HG03045 (cell line): ENCODE results near the gene UBE3A.

Experiments
- ATAC-seq: cut with Tn5 transposase; IDR thresholded peaks from one replicate; pipeline ENCODE4 v1.9.1; 2021; ENCODE audit warnings: mild to moderate bottlenecking, moderate library complexity; ENCODE audit not compliant: unreplicated experiment

UBE3A gene

DNA sequence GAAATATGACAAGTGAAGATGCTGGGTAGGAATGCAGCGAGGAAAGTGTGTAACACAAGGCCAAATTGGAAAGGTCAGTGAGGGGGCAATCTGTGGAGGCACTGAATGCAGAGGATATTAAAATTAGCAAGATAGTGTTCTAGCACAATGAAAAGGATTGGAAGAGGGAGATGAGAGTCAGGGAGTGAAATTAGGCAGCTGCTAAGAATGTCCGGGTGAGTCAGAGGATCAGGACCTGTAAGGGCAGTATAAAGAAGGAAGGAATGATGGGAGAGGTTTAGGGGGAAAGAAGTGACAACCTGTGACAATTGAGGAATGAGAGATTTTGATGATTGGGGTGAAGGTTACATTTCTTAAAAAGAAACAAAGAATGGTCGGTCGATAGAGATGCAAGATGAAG, 103.5 kb downstream of the UBE3A start:
- no peak for ATAC-seq

DNA sequence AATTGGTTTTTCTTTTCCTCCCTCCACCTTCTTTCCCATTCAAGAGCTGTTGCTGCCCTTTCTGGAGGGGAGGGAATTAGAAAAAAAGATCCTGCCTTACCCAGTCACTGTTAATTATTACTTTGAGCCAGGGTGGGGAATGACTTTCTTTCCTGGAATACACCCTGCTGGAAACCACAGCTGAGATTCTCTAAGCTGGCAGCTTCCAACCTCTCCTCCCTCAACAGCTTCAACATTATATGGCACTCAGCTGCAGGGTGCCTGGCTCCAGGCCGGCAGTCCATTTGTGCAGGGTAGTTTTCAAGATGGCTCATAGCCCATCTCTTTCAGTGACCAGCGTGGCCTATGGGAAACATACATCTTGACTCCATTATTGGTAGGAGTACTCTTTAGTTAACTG, 105.8 kb downstream of the UBE3A start:
- ATAC-seq, result no peak

DNA sequence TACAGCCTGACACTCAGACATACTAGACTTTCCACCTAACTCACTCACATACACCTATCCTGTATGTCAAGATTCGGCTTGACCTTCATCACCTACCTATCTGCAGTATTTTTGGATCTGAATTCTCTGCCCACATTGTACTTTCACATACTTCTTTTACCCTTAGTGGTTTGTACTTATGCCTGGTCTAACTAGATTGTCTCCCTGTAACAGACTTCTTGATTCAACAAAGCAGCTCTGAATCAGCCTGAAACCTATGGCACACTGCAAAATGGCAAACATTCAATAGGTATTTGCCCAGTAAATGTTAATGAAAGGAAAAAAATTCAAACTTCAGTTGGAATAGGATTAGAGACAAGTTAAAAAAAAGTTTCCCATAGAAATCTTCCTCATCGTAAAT, 106.5 kb downstream of the UBE3A start:
- no peak for ATAC-seq

DNA sequence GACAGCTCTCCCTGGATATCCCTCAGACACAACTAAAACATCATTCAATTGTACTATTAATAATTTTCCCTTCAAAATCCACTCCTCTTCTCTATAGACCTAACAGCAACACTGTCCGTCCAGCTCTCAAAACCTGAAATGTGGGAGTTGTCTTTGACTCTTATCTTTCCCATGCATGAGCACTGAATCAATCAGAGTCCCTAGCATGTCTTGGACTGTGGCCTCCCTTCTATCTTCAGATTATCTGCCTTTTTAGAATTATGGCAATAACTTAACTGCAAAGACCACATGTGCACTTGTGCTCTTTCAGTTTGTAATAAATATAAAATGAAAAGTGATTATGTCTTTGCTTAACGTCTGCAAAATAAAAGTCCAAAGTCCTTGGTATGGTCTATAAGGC, 107.0 kb downstream of the UBE3A start:
- no peak for ATAC-seq

DNA sequence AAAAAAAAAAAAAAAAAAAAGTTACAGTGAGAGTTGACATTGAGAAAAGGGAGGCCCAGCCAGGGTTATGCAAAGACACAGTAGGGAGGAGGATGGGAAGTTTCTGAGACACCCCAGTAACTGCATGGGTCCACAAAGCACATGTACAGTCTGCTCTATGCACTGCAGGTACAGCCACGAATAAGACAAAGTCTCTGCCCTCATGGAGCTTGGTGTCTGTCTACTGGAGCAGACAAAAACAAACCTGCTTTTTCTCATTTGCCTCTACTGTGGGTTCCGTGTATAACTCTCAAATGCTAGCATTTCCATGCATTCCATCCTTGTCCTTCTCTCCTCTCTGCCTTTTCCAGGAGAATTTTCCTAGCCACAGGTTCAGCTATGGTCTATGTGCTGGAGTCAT, 107.4 kb downstream of the UBE3A start:
- no peak for ATAC-seq

DNA sequence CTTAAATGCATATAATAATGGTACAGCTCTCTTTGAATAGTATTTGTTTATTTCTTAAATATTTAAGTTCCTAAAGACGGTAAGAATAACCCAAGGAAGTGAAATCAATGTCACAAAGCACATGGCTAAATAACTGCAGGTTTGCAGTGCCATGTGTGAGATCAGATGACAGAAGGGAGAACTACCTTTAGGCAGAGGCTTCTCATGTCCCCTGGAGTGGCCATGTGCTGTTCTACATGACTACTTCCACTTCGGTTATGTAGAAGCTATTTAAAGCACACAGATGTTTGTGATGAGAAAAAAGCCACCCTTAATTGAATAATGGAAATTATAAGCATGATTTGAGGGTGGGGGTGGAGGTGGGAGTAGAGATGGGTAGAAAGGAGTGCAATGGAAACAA, 109.1 kb downstream of the UBE3A start:
- ATAC-seq, result no peak

DNA sequence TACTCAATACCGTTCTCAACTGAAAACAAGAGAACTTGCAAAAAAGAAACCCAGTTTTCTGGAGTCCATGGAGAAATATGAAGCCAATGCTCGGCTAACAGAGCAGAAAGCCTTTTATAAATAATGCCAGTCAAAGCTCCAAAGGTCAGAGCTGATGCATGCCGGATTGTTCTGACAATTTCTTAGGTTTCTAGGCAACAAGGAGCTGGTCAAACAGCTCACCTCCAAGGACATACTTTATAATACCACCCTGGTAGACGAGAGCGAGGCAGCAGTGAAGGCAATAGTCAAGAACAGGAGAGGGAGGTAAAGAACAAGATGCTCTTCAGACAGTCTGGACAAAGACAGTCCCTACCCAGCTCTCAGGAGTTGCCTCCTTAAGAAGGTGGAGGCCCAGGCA, 111.1 kb downstream of the UBE3A start:
- ATAC-seq, result no peak

DNA sequence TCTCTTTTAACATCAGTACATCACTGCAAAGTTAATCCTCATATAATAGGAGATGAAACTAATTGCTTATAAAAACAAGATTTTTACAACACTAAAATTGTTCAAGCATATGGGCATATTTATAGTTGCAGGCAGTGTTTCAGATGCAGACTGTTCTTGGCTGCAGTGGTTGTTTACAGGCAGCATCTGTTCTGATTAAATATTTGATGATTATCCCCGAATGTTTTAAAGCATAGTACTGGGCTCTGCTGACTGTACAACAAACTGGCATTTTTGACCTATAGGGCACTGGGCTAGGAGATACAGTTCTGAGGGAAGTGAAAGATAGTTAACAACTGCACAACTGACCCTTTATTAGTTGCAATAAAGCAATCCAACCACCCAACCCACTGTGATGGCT, 113.6 kb downstream of the UBE3A start:
- no peak for ATAC-seq

DNA sequence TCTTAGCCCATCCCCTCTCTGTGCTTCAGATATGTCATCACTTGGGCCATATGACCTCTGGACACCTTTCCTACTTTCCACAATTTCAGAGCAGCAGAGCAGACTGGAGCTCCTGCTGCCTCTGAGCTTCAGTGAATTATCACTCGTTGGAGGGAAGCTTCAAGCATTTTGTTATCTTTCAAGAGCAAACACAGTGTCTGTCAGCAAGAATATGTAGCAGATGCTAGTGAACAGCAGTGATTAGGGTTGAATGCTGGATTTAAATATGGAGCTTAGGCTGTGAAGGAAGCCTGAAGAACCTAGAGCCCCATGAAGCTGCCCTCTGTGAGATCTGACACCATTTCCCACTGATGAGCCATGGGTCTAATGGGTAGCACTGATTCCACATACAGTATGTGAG, 115.4 kb downstream of the UBE3A start:
- ATAC-seq, result no peak

DNA sequence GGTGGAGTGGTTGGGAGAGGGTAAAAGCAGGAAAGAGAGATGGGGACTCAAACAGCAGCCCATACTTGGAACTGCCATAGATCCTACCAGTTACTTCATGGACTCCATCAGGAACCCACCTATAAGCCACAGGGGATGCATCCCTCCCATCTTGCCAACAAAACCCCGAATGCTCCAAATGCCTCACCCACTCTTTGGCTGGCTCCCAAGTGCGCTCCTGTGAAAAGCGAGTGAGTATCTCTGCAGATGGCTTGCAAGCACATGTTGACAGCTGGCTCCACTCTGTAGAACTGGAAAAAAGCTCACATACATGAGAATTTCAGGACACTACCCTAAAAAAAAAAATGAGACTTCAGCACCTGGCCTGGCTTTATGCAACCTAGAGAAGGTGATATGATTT, 151.0 kb downstream of the UBE3A start:
- no peak for ATAC-seq
